Activated CD8-positive, alpha-beta memory T cell treated with anti-CD3 and anti-CD28 coated beads, Interleukin-2, amount 50 U/mL, for 1 hour (primary cell): ENCODE measurements around the gene GREB1L.
"Not testable (repeated sequence)": the region's sequence is repeated elsewhere in the genome, so short reads cannot be mapped to it uniquely, and the experiment has no call there.

Source experiments
- DNase-seq: peaks from one replicate; pipeline ENCODE4 v3.0.0-alpha.2; 2020; ENCODE audit errors: extremely low read depth

GREB1L gene

DNA sequence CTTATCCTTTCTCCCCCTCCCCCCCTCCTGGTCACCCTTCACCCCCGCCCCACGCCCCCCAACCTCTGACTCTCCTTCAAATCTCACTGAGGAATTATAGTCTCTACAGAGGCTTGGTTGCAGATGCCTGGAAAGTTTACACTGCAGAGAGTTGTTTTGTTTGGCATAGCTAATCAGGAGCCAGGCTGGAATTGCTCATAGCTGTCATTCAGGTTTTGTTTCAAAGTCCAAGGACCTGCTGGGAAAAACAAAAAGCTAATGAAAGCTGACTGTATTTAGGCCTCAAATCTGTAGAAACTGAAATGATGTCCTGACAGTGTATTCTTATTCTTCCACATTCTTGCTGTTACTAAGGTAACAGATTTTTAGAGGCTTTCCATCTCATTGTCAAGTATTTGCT, 22.6 kb downstream of the GREB1L start:
- DNase-seq: no peak

DNA sequence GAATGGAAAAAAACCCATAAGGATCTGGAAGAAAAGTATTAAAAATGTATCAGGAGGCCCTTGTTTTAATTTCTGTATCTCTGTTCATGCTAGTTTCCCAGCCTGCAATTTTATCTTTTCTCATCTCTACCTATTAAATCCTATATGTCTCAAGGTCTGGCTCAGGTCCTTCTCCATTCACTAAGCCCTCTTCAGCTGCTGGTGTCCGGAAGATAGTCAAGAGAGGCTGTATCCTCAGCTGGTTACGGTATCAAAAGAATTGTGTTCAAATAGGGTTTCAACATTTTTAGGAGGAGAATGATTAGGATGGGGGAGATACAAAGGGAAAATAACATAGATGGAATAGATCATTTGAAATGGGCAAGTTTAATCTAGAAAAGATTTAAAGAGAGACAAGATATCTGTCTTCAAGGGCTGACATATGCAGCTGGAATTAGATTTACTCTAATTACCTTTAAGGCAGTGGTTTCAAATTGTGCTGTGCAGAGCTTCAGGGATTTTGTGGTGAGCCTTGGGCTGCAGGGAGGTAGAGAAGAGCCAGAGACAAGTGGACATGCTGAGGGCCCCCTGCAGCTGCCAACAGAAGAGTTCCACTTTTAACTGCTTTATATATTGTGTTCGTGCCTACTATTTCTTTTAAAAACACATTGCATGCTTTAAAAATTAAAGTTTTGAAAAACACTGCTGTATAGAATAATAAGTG, 24.1 kb downstream of the GREB1L start:
- DNase-seq: no peak

DNA sequence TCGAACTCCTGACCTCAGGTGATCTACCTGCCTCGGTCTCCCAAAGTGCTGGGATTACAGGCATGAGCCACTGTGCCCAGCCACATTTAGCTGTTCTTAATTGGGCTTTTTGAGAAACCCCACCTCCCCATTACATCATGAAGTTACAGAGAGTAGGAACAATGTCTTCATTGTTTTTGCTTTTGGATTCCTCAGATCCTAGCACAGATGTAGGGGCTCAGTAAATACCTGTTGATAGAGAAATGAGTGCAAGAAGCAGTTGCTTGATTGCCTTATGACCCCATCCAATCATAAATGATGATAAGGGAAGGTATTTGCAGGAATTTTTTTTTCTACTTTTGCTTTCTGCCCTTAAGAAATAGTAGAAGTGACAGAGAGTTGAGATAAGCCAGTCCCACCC, 25.4 kb downstream of the GREB1L start:
- no peak for DNase-seq

DNA sequence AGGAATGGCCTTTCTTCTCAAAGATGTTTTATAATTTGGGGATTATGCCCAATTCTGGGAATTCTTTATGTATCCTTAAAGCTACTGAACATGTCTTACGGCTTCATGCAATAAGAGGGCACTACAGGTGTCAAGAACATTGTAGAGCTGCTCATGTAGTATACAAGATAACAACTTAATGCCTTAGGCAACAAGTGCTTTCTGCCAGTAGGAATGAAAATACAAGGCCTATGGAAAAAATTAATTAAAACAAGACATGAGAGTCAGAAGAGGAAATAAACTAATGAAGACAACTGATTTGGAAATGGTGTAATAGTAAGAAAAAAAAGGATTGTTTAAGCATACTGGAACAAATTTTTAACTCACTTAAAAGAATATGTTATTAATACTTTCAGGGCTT, 27.3 kb downstream of the GREB1L start:
- DNase-seq: no peak

DNA sequence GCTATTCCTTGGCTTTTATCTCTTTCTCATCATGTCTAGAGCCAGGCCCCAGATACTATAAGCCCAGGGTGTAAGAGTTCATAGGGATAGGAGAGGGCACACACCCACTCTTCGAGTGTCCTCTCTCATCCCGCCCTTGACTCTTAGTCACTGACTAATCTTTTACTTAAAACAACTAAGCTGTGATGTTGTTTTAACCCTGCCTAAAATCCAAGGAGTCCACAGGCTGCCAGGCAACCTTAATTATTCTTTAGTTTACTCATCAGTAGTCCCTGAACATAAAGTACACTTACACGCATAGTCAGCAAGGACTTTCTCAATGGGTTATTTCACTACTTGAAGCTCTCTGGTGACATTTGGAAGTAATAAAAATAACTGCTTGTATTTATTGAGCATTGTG, 28.4 kb downstream of the GREB1L start:
- no peak for DNase-seq

DNA sequence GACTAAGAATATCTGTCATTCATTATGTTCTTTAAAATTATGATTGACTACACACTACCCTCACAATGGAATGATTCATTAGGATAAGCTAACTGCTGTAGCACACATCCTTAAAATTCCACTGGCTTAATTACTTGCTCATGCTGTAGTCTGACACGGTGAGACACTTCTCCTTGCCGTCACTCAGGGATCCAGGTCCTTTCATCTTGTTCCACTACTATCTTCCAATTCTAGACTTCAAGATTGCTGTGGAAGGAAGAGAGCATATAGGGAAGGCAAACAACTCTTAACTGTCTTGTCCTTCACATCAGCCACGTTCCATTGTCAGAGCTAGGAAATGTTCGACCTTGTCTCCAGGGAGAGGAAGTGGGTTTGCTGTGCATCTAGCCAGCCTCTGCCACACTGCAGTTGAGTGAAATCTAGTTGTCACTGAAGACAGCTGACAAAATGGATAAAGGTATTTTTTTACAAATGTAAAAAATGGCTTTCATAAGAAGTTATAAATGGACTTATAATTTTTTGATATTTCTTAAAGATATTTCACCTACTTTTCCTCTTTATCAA, 30.1 kb downstream of the GREB1L start:
- no peak for DNase-seq

DNA sequence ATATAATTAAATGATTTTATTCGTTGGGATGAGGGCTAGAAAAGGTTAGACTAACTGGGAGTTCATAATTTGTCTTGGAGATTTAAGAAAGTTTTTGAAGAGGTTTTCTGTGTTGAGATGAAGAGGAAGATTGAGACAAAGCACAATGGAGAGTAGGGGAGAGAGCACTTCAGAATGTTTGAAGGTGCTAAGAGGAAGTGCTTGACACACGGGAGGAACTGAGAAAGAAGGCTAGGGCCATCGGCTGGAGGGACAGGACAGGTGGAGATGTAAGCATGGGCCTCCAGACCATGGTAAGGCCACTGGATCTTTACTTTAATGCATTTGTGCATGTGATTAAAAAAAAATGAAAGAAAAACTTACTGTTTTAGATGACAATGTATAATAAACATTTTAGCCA, 31.5 kb downstream of the GREB1L start:
- DNase-seq: no peak

DNA sequence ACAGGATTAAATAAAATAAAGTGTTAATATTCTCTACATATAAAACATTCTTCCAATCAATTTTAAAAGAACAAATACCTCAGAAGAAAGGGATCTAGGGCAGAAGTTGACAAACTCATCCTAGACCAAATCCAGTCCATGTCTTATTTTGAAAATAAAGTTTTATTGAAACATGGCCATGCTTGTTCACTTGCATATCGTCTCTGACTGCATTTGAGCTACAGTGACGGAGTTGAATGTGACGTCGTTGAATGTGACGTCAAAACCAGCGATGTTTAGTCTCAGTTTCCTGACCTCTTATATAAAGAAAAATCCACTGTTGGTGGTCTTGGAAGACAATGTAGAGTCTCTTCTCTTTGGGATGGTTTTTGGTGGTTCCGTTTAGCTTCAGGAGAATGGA, 33.6 kb downstream of the GREB1L start:
- DNase-seq: no peak

DNA sequence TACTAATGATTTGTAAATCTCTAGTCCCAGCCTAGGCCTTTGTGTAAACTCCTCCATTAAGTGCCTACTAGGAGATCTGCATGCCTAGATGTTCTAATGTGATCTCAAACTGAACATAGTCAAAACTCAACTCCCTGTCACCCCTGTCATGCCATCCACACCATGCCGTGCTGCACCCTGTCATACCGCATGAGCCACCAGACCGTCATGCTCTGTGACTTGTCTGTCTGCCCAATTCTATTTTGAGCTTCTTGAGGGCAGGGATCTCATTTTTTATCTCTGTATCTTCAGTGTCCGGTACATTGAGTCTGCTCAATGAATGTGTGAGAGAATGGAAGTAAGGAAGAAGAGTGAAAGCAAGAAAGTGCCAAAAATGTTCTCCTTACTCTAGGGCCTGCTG, 35.5 kb downstream of the GREB1L start:
- DNase-seq: no peak

DNA sequence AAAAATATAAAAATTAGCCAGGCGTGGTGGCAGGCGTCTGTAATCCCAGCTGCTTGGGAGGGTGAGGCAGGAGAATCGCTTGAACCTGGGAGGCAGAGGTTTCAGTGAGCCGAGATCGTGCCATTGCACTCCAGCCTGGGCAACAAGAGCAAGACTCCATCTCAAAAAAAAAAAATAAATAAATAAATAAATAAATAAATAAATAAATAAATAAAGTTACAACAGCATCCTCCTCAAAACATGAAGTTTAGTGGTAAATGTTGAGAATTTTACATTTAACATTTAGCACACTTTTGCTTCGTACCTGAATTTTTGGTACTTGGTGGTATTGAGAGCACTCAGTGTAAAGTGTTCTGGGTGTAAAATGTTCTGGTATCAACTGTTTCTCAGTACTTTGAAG, 36.2 kb downstream of the GREB1L start:
- DNase-seq: not testable (repeated sequence)

DNA sequence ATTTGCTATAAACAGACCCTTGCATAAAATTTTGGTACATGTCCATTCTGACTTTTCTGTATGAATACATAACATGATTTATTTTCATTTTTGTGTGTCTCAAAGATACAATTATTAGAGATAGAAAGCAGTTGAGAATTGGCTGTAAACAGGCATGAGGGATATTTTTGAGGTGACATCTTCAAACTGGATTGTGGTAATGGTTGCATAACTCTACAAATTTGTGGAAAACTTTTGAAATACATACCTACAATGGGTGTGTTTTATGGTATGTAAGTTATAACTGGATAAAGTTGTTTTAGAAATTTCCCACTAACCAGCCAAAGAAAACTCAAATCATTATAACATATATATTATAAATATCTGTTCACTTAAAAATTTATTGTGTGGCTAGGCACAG, 39.6 kb downstream of the GREB1L start:
- no peak for DNase-seq

DNA sequence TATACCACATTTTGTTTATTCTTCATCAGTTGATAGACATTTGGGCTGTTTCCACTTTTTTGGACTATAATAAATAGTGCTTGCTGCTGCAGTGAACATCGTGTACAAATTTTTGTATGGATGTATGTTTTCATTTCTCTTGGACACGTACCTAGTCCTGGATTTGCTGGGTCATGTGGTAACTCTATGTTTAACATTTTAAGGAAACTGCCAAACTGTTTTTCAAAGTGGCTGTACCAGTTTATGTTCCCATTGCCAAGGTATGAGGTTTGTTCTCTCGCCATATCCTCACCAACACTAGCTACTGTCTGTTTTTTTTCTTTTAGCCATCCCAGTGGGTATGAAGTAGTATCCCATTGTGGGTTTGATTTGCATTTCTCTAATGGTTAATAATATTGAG, 42.5 kb downstream of the GREB1L start:
- no peak for DNase-seq

DNA sequence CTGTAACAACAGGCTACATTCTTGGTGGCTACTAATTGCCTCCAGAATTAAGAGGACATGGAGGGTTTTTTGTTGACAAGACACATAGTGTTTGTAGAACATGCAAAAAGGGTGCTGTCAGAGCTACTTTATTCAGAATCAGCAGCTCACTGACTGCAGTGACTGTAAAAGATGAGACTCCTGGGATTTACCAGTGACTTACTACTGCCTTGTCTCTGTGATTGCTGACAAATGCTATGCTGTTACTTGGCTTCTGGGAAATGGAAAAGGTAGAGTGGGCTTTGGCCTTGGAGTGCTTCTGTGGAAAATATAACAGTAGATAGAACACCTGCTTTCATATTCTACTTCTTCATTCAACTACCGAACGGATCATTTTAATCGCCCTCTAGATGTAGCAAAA, 47.8 kb downstream of the GREB1L start:
- DNase-seq: no peak

DNA sequence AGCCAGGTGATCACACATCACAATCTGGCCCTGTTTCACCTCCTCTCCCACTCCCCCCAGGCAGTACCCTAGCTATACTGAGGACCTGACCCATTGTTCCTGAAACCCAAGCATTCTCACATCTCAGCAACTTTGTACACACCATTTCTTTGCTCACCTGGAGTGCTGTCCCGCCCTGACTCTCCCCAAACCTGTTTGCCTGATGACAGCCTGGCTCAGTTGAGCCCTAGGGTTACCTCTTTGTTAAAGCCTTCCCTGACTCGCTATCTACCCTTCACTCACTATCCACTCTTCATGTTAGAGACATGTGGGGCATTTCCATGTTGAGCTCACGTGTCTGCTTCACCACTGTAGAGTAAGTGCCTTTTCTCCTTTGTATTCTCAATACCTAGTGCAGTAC, 49.1 kb downstream of the GREB1L start:
- no peak for DNase-seq

DNA sequence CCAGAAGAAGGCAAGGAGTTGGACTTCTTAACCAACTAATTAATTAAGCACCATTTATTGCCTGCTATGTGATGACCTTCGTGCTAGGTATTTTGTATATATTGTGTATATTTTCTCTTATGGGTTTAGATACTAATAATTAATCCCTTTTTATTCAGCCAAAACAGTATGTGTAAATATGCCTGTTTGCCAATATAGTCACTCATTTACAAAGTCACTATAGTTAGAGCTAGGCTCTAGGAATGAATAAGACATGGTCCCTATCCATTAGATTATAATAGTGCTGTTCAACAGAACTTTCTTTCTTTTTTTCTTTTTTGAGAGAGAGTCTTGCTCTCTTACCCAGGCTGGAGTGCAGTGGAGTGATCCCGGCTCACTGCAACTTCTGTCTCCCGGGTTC, 51.4 kb downstream of the GREB1L start:
- DNase-seq: no peak

DNA sequence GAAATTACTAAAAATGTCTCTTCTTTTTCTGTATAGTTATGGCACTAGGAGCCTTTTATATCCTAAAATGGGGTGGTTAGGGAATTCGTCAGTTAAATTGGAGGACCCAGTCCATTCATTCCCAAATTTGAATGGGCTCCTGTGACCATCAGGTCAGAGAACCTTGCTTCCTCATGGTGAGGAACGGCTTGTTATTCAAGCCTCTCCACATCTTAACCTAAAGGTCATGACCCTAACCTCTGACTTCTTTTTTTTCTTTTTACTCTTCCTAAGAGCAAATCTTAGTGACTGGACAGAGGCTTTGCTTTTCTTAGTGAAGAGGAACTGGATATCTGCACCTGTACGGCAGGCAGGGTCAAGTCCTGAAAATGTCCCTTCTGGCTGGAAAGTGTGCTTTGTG, 53.1 kb downstream of the GREB1L start:
- DNase-seq: no peak

DNA sequence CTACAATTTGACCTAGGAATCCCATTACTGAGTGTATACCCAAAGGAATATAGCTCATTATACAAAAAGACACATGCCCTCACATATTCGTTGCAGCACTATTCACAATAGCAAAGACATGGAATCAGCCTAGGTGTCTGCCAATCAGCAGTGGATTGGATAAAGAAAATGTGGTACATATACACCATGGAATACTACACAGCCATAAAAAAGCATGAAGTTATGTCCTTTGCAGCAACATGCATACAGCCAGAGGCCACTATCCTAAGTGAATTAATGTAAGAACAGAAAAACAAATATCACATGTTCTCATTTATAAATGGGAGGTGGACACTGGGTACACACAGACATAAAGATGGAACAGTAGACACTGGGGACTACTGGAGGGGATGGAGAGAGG, 54.0 kb downstream of the GREB1L start:
- DNase-seq: no peak

DNA sequence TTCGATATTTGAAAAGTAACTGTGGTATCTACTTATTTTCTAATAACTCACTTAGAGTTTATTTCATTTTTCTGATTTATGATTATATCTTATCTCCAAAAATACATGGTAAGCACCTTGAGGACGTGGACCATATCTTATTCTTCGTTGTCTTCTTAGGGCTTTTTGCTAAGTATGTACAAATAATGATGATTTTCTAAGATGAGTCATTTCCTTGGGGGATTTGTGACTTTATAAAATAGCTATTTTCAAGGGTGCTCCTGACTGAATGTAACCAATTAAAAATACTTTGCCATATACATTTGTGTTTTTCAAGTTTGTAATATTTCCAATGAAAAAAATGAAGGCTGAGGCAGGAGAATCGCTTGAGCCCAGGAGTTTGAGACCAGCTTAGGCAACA, 56.3 kb downstream of the GREB1L start:
- no peak for DNase-seq

DNA sequence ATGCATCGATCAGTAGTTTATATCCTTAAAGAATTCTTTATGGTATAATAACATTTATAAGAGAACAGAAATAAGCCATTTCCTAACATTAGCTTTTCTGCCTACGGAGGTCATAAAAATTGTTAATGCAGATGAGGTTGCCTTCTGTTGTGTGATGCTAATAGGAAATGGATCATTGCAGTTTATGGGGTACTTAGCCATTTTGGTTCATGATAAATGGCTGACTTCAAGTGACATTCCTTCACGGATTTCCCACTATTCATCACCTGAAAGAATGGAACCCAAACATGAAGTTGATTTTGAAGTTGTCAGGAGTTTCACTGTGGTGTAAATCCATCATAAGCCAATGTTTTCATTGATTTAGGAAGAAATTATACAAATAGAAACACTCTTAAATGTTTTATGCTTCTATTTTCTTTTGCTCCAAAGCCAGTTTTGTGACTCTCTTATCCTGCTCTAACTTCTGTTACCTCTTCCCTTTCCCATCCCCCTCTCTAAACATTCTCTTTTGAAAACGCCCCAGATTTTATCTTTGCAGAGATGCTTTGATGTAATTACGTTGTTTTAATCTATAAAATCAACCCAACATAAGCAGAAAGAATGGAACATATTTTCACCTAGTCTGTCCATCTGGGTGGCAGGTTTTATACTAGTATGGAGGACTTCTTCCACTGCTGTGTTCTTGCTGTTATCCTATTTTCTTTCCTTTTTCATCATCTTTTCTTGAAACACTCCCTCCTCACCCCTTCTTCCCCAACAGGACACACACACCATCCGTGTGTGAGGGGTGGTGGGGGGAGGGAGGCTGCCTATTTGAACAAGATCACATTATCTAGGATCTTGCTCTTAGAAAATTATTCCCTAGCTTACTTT, 58.2 kb downstream of the GREB1L start:
- no peak for DNase-seq

DNA sequence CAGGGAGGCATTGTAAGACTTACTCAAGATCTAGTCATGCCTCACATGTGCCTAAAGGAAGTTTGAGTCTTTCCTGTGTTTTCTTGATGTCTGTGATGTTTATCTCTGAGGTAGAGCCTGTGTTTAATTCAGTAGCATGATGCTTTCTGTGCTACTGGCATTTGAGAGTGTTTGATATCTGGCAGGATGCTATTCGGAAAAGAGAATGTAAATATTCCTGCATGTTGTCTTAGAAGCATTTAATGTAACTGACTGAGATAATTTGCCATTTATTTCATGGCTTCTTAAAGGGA, 58.8 kb downstream of the GREB1L start:
- DNase-seq: no peak

DNA sequence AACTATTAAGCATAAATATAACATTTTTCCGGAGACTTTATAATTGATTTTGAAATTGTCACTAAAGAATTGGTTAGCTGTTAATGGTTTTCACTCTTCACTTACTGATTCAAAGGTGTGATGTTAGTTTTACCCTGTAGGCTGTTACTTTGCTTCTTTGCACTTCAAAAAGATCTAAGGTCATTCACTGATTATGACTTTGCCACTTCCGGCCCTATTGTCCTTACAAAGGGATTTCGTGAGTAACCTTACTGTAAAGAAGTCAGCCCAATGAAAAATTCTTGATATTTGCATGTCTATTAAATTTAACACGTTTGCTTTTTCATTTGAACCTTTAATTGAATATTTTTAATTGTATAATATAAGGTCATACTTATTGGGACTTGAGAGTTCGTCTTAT, 61.4 kb downstream of the GREB1L start:
- no peak for DNase-seq

DNA sequence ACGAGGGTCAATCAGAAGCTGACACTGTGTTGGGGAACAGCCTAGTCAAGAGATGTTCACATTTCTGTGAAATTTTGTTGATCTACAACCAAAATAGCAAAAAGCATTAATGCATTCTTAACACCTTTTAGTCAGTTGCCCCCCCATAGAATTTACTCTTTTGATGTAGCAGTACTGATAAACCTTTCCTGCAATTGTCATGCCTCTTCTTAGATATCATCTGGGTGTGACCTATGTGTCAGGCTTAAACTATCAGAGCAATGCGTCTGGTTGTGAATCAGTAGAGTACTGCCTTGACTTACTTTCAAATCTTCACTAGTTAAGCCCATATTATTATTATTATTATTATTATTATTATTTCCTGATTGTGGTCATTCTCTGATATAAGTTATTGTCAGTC, 61.9 kb downstream of the GREB1L start:
- DNase-seq: no peak

DNA sequence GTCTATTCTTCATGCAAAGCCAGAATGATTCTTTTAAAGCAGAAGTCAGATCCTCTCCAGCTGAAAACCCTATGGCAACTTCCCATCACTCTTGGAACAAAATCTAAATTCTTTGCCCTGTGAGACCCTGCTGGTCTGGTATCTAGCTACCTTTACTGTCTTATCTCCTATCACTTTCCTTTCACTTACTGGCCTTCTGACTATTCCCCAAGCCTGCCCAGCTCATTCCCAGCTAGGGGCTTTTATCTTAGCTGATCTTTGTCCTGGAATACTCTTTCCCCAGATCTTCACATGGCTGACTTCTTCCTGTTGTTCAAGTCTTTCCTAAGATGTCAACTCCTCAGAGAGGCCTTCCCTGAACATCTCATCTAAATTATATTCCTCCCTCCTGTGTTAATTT, 63.6 kb downstream of the GREB1L start:
- DNase-seq: no peak
